IMR-90 (cell line): Measurements from ENCODE around the gene RADX. TPM values are rescaled to one million over a fixed set of nuclear protein-coding genes. Genes with fewer than 3 reads are reported as not detected.

Experiments
- ATAC-seq: fragments of 200-7000 bp; cut with Tn5 transposase; 2 replicates; pipeline ENCODE4 v1.9.1; 2020; ENCODE audit warnings: low read depth, mild to moderate bottlenecking, moderate library complexity
- BruUV-seq: library from RNA; stranded (reverse); fragments of 400-500 nt; replicated peaks from 2 replicates; lab custom pipeline; 2021; lab: Mats Ljungman, UMichigan
- CTCF ChIA-PET: fragments of 300-600 bp; formaldehyde crosslinking; extraction: SDS; loops from one replicate; lab custom pipeline; 2021; ENCODE audit warnings: antibody characterized with exemption; lab: Yijun Ruan, JAX
- POLR2A ChIA-PET: fragments of 300-600 bp; sonication (Branson Sonifier 250); formaldehyde crosslinking; loops from one replicate; lab custom pipeline; 2022; ENCODE audit warnings: antibody characterized with exemption; ENCODE audit not compliant: unreplicated experiment; lab: Charles Lee
- DNase-seq: peaks from one replicate; pipeline ENCODE4 v3.0.0; 2013
- H2AFZ ChIP-seq: replicated peaks from 2 replicates; pipeline ENCODE3; 2013; ENCODE audit warnings: low read length, mild to moderate bottlenecking; ENCODE audit not compliant: poor library complexity
- H2AK5ac ChIP-seq: 2 replicates; pipeline ENCODE4 v1.6.1; 2013; ENCODE audit warnings: low read depth, low read length, inconsistent platforms
- H2AK9ac ChIP-seq: replicated peaks from 2 replicates; pipeline ENCODE3; 2013; ENCODE audit warnings: mild to moderate bottlenecking, low read depth, low read length, moderate library complexity; ENCODE audit not compliant: poor library complexity
- H2BK120ac ChIP-seq: 2 replicates; pipeline ENCODE4 v1.6.1; 2013; ENCODE audit warnings: low read depth, low read length, inconsistent platforms
- H2BK15ac ChIP-seq: 3 replicates; pipeline ENCODE4 v1.6.1; 2013; ENCODE audit warnings: low read depth, low read length, inconsistent platforms
- H2BK20ac ChIP-seq: 2 replicates; pipeline ENCODE4 v1.6.1; 2013; ENCODE audit warnings: low read depth, mild to moderate bottlenecking, inconsistent platforms, low read length, moderate library complexity
- H2BK5ac ChIP-seq: 2 replicates; pipeline ENCODE4 v1.6.1; 2013; ENCODE audit warnings: mild to moderate bottlenecking, low read depth, low read length, inconsistent platforms; ENCODE audit not compliant: poor library complexity, severe bottlenecking
- H3K14ac ChIP-seq: replicated peaks from 2 replicates; pipeline ENCODE4 v1.6.1; 2013; ENCODE audit warnings: low read depth, low read length, inconsistent platforms
- H3K18ac ChIP-seq: 2 replicates; pipeline ENCODE4 v1.6.1; 2013; ENCODE audit warnings: low read depth, low read length, control low read depth
- H3K23ac ChIP-seq: 2 replicates; pipeline ENCODE4 v1.6.1; 2013; ENCODE audit warnings: low read depth, low read length, inconsistent platforms
- H3K27ac ChIP-seq: 2 replicates; pipeline ENCODE4 v1.5.1; 2013; ENCODE audit warnings: mild to moderate bottlenecking, control low read depth, low read length; ENCODE audit not compliant: insufficient read depth
- H3K27me3 ChIP-seq: 2 replicates; pipeline ENCODE4 v1.6.1; 2013; ENCODE audit warnings: low read length; ENCODE audit not compliant: control insufficient read depth, insufficient read depth
- H3K36me3 ChIP-seq: 2 replicates; pipeline ENCODE4 v1.6.1; 2013; ENCODE audit warnings: low read length, mixed read lengths; ENCODE audit not compliant: control insufficient read depth, insufficient read depth
- H3K4ac ChIP-seq: 2 replicates; pipeline ENCODE4 v1.6.1; 2013; ENCODE audit warnings: low read depth, low read length, inconsistent platforms
- H3K4me1 ChIP-seq: 2 replicates; pipeline ENCODE4 v1.6.1; 2013; ENCODE audit warnings: low read length, mixed read lengths; ENCODE audit not compliant: control insufficient read depth, insufficient read depth
- H3K4me2 ChIP-seq: 2 replicates; pipeline ENCODE4 v1.6.1; 2013; ENCODE audit warnings: low read depth, mild to moderate bottlenecking, control low read depth, low read length, moderate library complexity
- H3K4me3 ChIP-seq: 2 replicates; pipeline ENCODE4 v1.5.1; 2013; ENCODE audit warnings: low read depth, mild to moderate bottlenecking, control low read depth, low read length, moderate library complexity; ENCODE audit not compliant: insufficient read depth
- H3K56ac ChIP-seq: 2 replicates; pipeline ENCODE4 v1.6.1; 2013; ENCODE audit warnings: low read length, inconsistent platforms; ENCODE audit not compliant: insufficient read depth; ENCODE audit errors: extremely low read depth
- H3K79me1 ChIP-seq, 2 experiments: 2 replicates each; pipeline ENCODE4 v1.6.1; 2013; ENCODE audit warnings: low read length in 2 of 2, inconsistent platforms in 1 of 2, low read depth in 1 of 2
- H3K9ac ChIP-seq: 2 replicates; pipeline ENCODE4 v1.6.1; 2013; ENCODE audit warnings: low read depth, low read length, control low read depth
- H3K9me1 ChIP-seq: 2 replicates; pipeline ENCODE4 v1.6.1; 2013; ENCODE audit warnings: low read length, inconsistent platforms; ENCODE audit not compliant: insufficient read depth
- H3K9me3 ChIP-seq: 2 replicates; pipeline ENCODE4 v1.6.1; 2013; ENCODE audit warnings: low read length; ENCODE audit not compliant: control insufficient read depth, insufficient read depth
- H4K20me1 ChIP-seq: 2 replicates; pipeline ENCODE4 v1.6.1; 2013; ENCODE audit warnings: low read length, inconsistent platforms; ENCODE audit not compliant: insufficient read depth
- H4K5ac ChIP-seq: 2 replicates; pipeline ENCODE4 v1.6.1; 2013; ENCODE audit warnings: mild to moderate bottlenecking, low read depth, low read length, control low read depth
- H4K8ac ChIP-seq, 2 experiments: 2 replicates each; pipeline ENCODE4 v1.6.1; 2013; ENCODE audit warnings: low read depth in 2 of 2, low read length in 2 of 2, control low read depth in 1 of 2, inconsistent platforms in 1 of 2
- H4K91ac ChIP-seq: 2 replicates; pipeline ENCODE4 v1.6.1; 2013; ENCODE audit warnings: low read depth, low read length, inconsistent platforms; ENCODE audit not compliant: insufficient read depth
- BHLHE40 ChIP-seq: fragments of 150-350 bp; IDR thresholded peaks from 2 replicates; pipeline ENCODE4 v1.6.1; 2016; ENCODE audit warnings: mild to moderate bottlenecking, low read depth, low read length
- CEBPB ChIP-seq: IDR thresholded peaks from 2 replicates; pipeline ENCODE4 v1.6.1; 2012; ENCODE audit warnings: low read depth, low read length, improper control_type of control experiment
- CHD1 ChIP-seq: IDR thresholded peaks from 2 replicates; pipeline ENCODE4 v1.6.1; 2012; ENCODE audit warnings: low read depth, low read length, improper control_type of control experiment
- CTCF ChIP-seq: conservative IDR thresholded peaks from 2 replicates; pipeline ENCODE4 v1.5.1; 2012; ENCODE audit warnings: mild to moderate bottlenecking, low read depth, low read length, improper control_type of control experiment
- ELK1 ChIP-seq: fragments of 150-350 bp; IDR thresholded peaks from 2 replicates; pipeline ENCODE4 v1.6.1; 2016; ENCODE audit warnings: low read depth, mild to moderate bottlenecking, low read length, moderate library complexity, borderline replicate concordance
- FOS ChIP-seq: fragments of 150-350 bp; IDR thresholded peaks from 2 replicates; pipeline ENCODE4 v1.6.1; 2016; ENCODE audit warnings: low read depth, low read length
- MAFK ChIP-seq: IDR thresholded peaks from 2 replicates; pipeline ENCODE4 v1.6.1; 2012; ENCODE audit warnings: low read depth, low read length, improper control_type of control experiment
- MXI1 ChIP-seq: IDR thresholded peaks from 2 replicates; pipeline ENCODE4 v1.6.1; 2012; ENCODE audit warnings: low read depth, mild to moderate bottlenecking, low read length, moderate library complexity, borderline replicate concordance
- NFE2L2 ChIP-seq: fragments of 150-350 bp; IDR thresholded peaks from 2 replicates; pipeline ENCODE4 v1.6.1; 2016; ENCODE audit warnings: low read depth, mild to moderate bottlenecking, low read length
- POLR2A ChIP-seq: IDR thresholded peaks from 2 replicates; pipeline ENCODE4 v1.6.1; 2012; ENCODE audit warnings: mild to moderate bottlenecking, low read depth, low read length
- RAD21 ChIP-seq: IDR thresholded peaks from 2 replicates; pipeline ENCODE4 v1.6.1; 2012; ENCODE audit warnings: low read length, improper control_type of control experiment
- RCOR1 ChIP-seq: IDR thresholded peaks from 2 replicates; pipeline ENCODE4 v1.6.1; 2012; ENCODE audit warnings: mild to moderate bottlenecking, low read length, improper control_type of control experiment; ENCODE audit not compliant: insufficient replicate concordance
- RFX5 ChIP-seq: IDR thresholded peaks from 2 replicates; pipeline ENCODE4 v1.8.0; 2012; ENCODE audit warnings: low read depth, mild to moderate bottlenecking, low read length, moderate library complexity
- SMC3 ChIP-seq: fragments of 150-350 bp; IDR thresholded peaks from 2 replicates; pipeline ENCODE4 v1.6.1; 2016; ENCODE audit warnings: low read depth, mild to moderate bottlenecking, antibody characterized with exemption, low read length, moderate library complexity
- WGBS, 2 experiments: methylation state at CpG; one replicate each; pipeline versions ENCODE4 v1.1.5 to v1.1.7; 2013; ENCODE audit warnings: missing lambda C conversion rate in 2 of 2; ENCODE audit not compliant: insufficient read length in 1 of 2; ENCODE audit errors: extremely low coverage in 2 of 2; 5-methylcytosine and 5-hydroxymethylcytosine counted together
- dilution Hi-C: fragments of 300-500 bp; cut with HindIII; formaldehyde crosslinking; loops from one replicate; pipeline ENCODE4 v1.14.3; 2018; ENCODE audit warnings: low sequenced_read_pairs; ENCODE audit not compliant: unreplicated experiment
- in situ Hi-C: fragments of 300-500 bp; cut with MboI; formaldehyde crosslinking; loops from 3 replicates; pipeline ENCODE4 v1.14.3; 2019; ENCODE audit warnings: low sequenced_read_pairs, inconsistent platforms, mixed read lengths
- intact Hi-C: fragments of 100-400 bp; cut with micrococcal nuclease; formaldehyde crosslinking; loops from 2 replicates; pipeline ENCODE4 v1.10.0; 2022
- polyA plus RNA-seq, 3 experiments: library from polyadenylated mRNA; depleted of rRNA; stranded (reverse); fragments of >200 nt; gene quantifications; 2 replicates each; pipeline ENCODE4 v1.2.3, GENCODE V29; 2012; ENCODE audit warnings: low replicate concordance in 1 of 3
- total RNA-seq: library from RNA; depleted of rRNA; stranded (reverse); fragments of >200 nt; gene quantifications from 2 replicates; pipeline ENCODE4 v1.2.3, GENCODE V29; 2012
- TF ChIP-seq, protein P1 (sequence below): fragments of 150-350 bp; IDR thresholded peaks from 2 replicates; pipeline ENCODE4 v1.6.1; 2017; ENCODE audit warnings: mild to moderate bottlenecking, antibody characterized with exemption, low read length, low read depth

The RADX gene
- total and polyA plus RNA-seq, 2 of the 4 experiments (the other 2 are of a cell fraction), result 1.6 to 1.8 TPM

DNA sequence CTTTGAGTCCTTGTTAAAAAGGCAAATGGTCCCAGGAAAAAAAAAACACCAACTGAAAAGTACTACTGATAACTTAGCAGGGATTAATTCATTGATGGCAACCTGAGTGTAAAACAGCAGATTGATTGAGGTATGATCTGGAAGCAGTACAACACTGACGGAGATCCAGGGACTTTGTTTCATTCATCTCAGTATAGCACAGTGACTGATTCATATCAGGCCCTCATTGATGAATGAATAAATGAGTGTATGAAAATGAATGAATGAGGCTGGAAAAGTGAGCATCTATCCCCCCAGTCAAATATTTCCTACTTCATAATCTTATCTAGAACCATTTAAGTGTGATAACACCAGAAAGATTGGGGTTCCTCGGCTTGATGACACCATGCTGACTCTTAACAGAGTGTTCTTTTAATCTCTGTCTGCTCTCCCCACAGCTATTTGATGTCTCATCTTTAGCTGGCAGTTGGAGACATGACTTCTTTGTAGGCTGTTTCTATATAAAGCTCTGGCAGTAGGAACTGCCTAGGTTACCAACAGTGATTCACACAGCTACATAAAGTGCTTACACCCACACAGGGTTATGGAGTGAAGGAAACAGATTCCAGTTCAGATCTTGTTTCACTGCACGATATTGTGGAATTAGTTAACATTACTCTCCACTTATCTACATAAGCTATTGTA is 96.1 kb downstream of the RADX start:
- Histone ChIP-seq H3K14ac (no peak overlapping the region), H3K9me1 (no peaks in the 10 kb centered on the region), H3K79me1 (no peaks in the 10 kb centered on the region), H4K91ac (no peak overlapping the region), H3K9ac (no peak overlapping the region), H4K20me1 (no peaks in the 10 kb centered on the region), H3K4ac (peak overlapping the region; percentile 16; the same call in 1 of the 2 replicates), H2BK5ac (no peak overlapping the region), H2AK9ac (no peak overlapping the region), H2BK120ac (peak overlapping the region; percentile 44; the same call in 1 of the 2 replicates), H3K36me3 (no peaks in the 10 kb centered on the region), H3K23ac (peak overlapping the region; percentile 43; the same call in 1 of the 2 replicates), H2BK20ac (peak overlapping the region; percentile 50; the same call in 1 of the 2 replicates), H3K4me3 (no peak overlapping the region), H3K18ac (peak overlapping the region; percentile 23; the same call in 1 of the 2 replicates), H3K4me2 (peak overlapping the region; percentile 27; the same call in 1 of the 2 replicates), H2AFZ (no peak overlapping the region), H4K5ac (no peak overlapping the region), H3K27me3 (no peaks in the 10 kb centered on the region), H2AK5ac (no peak overlapping the region), H2BK15ac (no peak overlapping the region), H4K8ac (peak overlapping the region in 1 of 2 experiments; percentile 52; a peak in 1 of 4 replicates), H3K9me3 (no peaks in the 10 kb centered on the region), H3K27ac (no peak overlapping the region), H3K56ac (no peak overlapping the region), H3K4me1 (peaks cover 1% of the 10 kb centered on the region; the same call in 1 of the 2 replicates)
- POLR2A ChIA-PET, result no interaction called here
- in situ Hi-C loops, result no loop called here
- intact Hi-C loops, result no loop called here
- peak; percentile 96 for ATAC-seq
- dilution Hi-C loops, result no loop called here
- CTCF ChIA-PET, result interaction anchor here (1.2 kb wide), 1 partner anchor 13 kb away, joined by 3 read pairs; no protein-coding TSS in a partner anchor
- peak; percentile 94 for DNase-seq
- no TSS peak for BruUV-seq
- no CpG with 5 or more reads among the region's 3 CpGs for WGBS, 2 experiments
- TF ChIP-seq, protein P1, sequence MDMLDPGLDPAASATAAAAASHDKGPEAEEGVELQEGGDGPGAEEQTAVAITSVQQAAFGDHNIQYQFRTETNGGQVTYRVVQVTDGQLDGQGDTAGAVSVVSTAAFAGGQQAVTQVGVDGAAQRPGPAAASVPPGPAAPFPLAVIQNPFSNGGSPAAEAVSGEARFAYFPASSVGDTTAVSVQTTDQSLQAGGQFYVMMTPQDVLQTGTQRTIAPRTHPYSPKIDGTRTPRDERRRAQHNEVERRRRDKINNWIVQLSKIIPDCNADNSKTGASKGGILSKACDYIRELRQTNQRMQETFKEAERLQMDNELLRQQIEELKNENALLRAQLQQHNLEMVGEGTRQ, result no peak
- TF ChIP-seq RFX5 (no peak), ELK1 (no peak), NFE2L2 (no peak), MAFK (peak; percentile 13; the same call in 1 of the 2 replicates), CTCF (no peak), SMC3 (no peak), CHD1 (no peak), POLR2A (no peak), RCOR1 (no peak), BHLHE40 (no peak), CEBPB (no peak), RAD21 (no peak), FOS (peak; percentile 76), MXI1 (no peak)
